22Rv1 (cell line): Measurements from ENCODE around the gene DGKK.

Source experiments
- CTCF ChIP-seq: fragments of 450-650 bp; IDR thresholded peaks from 2 replicates; pipeline ENCODE4 v1.5.1; 2017; ENCODE audit warnings: mild to moderate bottlenecking
- ZFX ChIP-seq: fragments of 450-650 bp; IDR thresholded peaks from 2 replicates; pipeline ENCODE4 v1.6.1; 2017; ENCODE audit warnings: antibody characterized with exemption, borderline replicate concordance

- TF ChIP-seq CTCF (no peak), ZFX (no peak)
These were observed 76.7 kb downstream of the DGKK start for GRCh38 chrX:50393902-50394301.
